Gastroesophageal sphincter (tissue), 4 donors: ENCODE data around the gene NALF2. TPM values are rescaled to one million over a fixed set of nuclear protein-coding genes. Genes with fewer than 3 reads are reported as not detected.

Experiments used
- ATAC-seq: fragments of 150-250 bp; one replicate; pipeline ENCODE4 v1.9.1; 2016; ENCODE audit warnings: mild to moderate bottlenecking, moderate library complexity
- H3K27ac ChIP-seq, 4 donors: fragments of 200-600 bp; sonication (generic) in 3 of 4; 1 replicate in 3 of 4; 2 replicates in 1 of 4; pipeline ENCODE4 v1.5.1; 2016 to 2019
- H3K27me3 ChIP-seq: fragments of 200-600 bp; sonication (generic); one replicate; pipeline ENCODE4 v1.5.1; 2019
- H3K36me3 ChIP-seq, 2 donors: fragments of 200-600 bp; sonication (generic); one replicate each; pipeline ENCODE4 v1.5.1; 2019; ENCODE audit warnings: control low read depth in 1 of 2
- H3K4me1 ChIP-seq, 3 donors: fragments of 200-600 bp; sonication (generic); 1 replicate in 2 of 3; 2 replicates in 1 of 3; pipeline ENCODE4 v1.5.1; 2016 to 2019; ENCODE audit warnings: control low read depth in 2 of 3
- H3K4me3 ChIP-seq, 2 donors: fragments of 200-600 bp; sonication (generic); one replicate each; pipeline ENCODE4 v1.5.1; 2019; ENCODE audit warnings: mild to moderate bottlenecking in 1 of 2, moderate library complexity in 1 of 2
- H3K9me3 ChIP-seq, 3 donors: fragments of 200-600 bp; sonication (generic); one replicate each; pipeline ENCODE4 v1.5.1; 2017 to 2019; ENCODE audit warnings: control low read depth in 2 of 3
- CTCF ChIP-seq, 4 experiments: fragments of 200-600 bp in 2 of 4; fragments of 450-650 bp in 2 of 4; sonication (generic) in 1 of 4; IDR thresholded peaks; one replicate each; pipeline ENCODE4 v1.5.1; 2017 to 2019; ENCODE audit warnings: antibody characterized with exemption in 4 of 4, mild to moderate bottlenecking in 2 of 4, moderate library complexity in 2 of 4
- EP300 ChIP-seq: sonication (generic); formaldehyde crosslinking; IDR thresholded peaks from one replicate; pipeline ENCODE4 v1.6.1; 2017; ENCODE audit warnings: antibody characterized with exemption, mild to moderate bottlenecking
- POLR2A ChIP-seq, 2 donors: fragments of 450-650 bp; IDR thresholded peaks; one replicate each; pipeline ENCODE4 v1.6.1; 2017; ENCODE audit warnings: antibody characterized with exemption in 2 of 2, mild to moderate bottlenecking in 2 of 2, moderate library complexity in 1 of 2
- POLR2AphosphoS5 ChIP-seq: sonication (generic); formaldehyde crosslinking; IDR thresholded peaks from one replicate; pipeline ENCODE4 v1.6.1; 2017; ENCODE audit warnings: antibody characterized with exemption
- WGBS, 2 donors: methylation state at CpG; one replicate each; pipeline ENCODE4 v1.1.5; 2018; ENCODE audit warnings: low coverage in 1 of 2; 5-methylcytosine and 5-hydroxymethylcytosine counted together
- total RNA-seq, 4 donors: library from RNA; depleted of rRNA; stranded (reverse); fragments of >200 nt; gene quantifications; one replicate each; pipeline ENCODE4 v1.1.0, GENCODE V29; 2016

Gene NALF2
- under 1 TPM in 2 of 4 donors, not detected in 2; 0.27 to 0.58 TPM for total RNA-seq

DNA sequence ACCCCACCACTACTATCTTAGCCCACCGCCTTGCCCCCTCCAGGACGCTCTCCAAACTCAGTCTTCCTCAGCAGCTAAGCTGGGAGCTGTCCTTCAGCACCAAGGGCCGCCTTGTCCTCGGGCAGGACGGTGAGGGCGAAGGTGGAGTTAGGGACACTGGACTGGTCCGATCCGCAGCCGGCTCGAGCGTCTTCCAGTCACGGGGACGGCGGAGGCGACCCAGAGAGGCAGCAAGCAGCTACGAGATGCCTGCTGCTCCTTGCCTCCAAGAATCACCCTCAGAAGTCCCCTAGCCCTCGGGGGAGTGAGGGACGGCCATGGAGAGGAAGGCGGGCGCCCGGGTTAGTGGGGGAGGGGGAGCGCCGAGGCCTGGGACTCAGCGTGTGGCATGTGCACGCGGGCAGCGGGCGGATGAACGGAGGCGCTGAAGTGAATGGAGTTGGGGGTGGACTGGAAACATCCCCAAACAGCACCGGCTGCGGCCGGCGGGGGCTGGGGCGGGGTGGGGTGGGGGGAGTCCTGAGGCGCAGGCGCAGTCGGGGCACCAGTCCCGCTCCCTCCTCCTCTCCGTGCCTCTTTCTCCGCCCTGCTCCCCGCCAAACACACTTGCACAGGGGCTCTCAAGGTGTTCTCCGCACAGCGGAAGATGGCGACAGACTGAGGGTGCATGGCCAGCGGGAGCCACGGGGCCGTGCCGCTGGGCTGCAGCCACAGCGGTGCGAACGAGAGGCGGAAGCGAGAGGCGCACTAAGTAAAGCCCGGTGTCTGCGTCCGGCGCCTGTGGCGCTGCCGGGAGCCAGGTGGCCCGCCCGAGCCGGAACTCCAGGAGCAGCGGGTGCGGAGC, at the start of gene NALF2:
Gene NALF2 (plus strand): TSS at position 545 of the 844 bp plus-strand sequence. CDS start 957 bp downstream, outside the sequence.
- Histone ChIP-seq H3K4me1 (peaks cover 0 to 16% (median 2%) of the 10 kb centered on the region in 3 donors), H3K36me3 (no peaks in the 10 kb centered on the region), H3K4me3 (peak within 1 kb of the TSS; percentile 52 to 60), H3K9me3 (no peaks in the 10 kb centered on the region), H3K27ac (peak within 1 kb of the TSS in 3 of 4 donors; percentile 9 to 57 (median 31)), H3K27me3 (peaks cover 44% of the 10 kb centered on the region)
- TF ChIP-seq EP300 (no peak), POLR2AphosphoS5 (no peak), POLR2A (IDR thresholded peaks at IDR 0.05) (no peak), CTCF (IDR thresholded peaks at IDR 0.05) (peak in 1 of 4 experiments; percentile 38)
- WGBS, 2 donors: 20% methylated on average over 4 of the region's 66 CpGs; no CpG with 5 or more reads in 1 of the 2 donors
- peak; percentile 60 for ATAC-seq

DNA sequence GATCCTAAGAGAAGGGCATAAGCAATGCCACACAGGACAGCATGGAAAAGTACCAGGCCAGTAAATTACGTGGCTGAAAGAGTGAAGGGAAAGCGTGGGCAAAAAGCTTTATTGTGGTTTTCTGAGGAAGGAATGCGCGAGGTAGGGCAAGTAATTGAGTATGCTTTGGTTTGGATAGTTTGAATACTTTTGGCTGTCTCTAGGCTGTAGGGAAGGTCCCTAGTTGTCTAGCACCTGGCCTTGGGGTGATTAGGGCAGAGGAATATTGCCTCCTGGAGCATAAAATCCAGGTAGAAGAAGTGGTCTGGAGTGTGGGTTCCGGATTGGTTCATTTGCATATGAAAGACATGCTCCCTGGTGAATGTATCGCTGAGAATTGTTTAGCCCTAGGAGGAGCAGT, 46.4 kb upstream of the NALF2 start:
- Histone ChIP-seq H3K27me3 (no peaks in the 10 kb centered on the region), H3K27ac (no peak overlapping the region), H3K9me3 (no peaks in the 10 kb centered on the region), H3K4me1 (no peaks in the 10 kb centered on the region), H3K4me3 (no peak overlapping the region), H3K36me3 (no peaks in the 10 kb centered on the region)
- no peak for TF ChIP-seq POLR2A (IDR thresholded peaks at IDR 0.05)
- no peak for TF ChIP-seq POLR2AphosphoS5
- TF ChIP-seq CTCF (IDR thresholded peaks at IDR 0.05): no peak
- TF ChIP-seq EP300: no peak
- ATAC-seq: no peak
- WGBS, 2 donors: 84% methylated on average over 5 of the region's 6 CpGs; no CpG with 5 or more reads in 1 of the 2 donors

DNA sequence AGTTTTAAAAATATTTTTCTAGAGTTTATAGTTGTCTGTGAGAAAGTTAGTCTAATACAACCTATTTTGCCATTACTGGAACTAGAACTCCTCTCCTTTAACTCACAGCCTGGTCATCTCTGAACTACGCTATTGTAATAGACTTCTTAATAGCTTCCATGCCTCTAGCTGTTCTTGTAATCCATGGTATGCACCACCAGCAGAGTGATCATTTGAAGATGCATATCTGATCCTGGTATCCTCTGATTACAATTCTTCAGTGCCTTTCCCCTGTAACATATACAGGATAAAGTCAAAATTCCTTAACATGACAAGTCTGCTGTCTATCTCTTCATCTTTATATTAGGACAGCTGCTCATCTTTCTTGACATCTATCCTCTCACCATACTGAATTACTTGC, 37.6 kb upstream of the NALF2 start:
- no peaks in the 10 kb centered on the region for H3K27me3 ChIP-seq
- TF ChIP-seq CTCF (IDR thresholded peaks at IDR 0.05): no peak
- TF ChIP-seq EP300: no peak
- TF ChIP-seq POLR2AphosphoS5: no peak
- TF ChIP-seq POLR2A (IDR thresholded peaks at IDR 0.05): no peak
- no peak overlapping the region for H3K27ac ChIP-seq
- H3K4me1 ChIP-seq: no peaks in the 10 kb centered on the region
- WGBS, 2 donors: 60 to 67% methylated on average over 1 of the region's 1 CpG
- no peak overlapping the region for H3K4me3 ChIP-seq
- ATAC-seq: no peak
- no peaks in the 10 kb centered on the region for H3K36me3 ChIP-seq
- H3K9me3 ChIP-seq: no peaks in the 10 kb centered on the region

DNA sequence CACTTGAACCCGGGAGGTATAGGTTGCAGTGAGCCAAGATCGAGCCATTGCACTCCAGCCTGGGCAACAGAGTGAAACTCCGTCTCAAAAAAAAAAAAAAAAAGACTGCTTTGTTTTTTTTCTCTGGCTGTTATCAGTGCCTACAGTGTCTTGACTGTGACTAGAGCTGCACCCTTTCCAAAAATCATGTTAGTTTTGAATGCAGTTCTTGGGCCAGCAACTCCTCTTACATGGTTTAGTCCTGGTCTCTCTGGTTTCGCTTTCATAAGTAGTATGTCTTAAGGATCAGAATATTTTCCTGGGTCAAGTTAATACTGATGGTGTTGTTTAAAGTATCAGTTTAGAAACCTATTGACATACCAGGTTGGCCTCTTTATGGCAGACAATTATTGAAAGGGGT, 34.2 kb upstream of the NALF2 start:
- no peak overlapping the region for H3K27ac ChIP-seq
- TF ChIP-seq POLR2A (IDR thresholded peaks at IDR 0.05) (no peak), CTCF (IDR thresholded peaks at IDR 0.05) (no peak), EP300 (no peak), POLR2AphosphoS5 (no peak)
- H3K4me1 ChIP-seq: no peaks in the 10 kb centered on the region
- no peaks in the 10 kb centered on the region for H3K27me3 ChIP-seq
- H3K36me3 ChIP-seq: no peaks in the 10 kb centered on the region
- ATAC-seq: no peak
- no peaks in the 10 kb centered on the region for H3K9me3 ChIP-seq
- no peak overlapping the region for H3K4me3 ChIP-seq
- WGBS, 2 donors: 83 to 95% methylated on average over 2 to 4 of the region's 4 CpGs

GRCh38 chrX:69489625-69490024, 14.5 kb upstream of the NALF2 start:
- Histone ChIP-seq H3K36me3 (no peaks in the 10 kb centered on the region), H3K9me3 (no peaks in the 10 kb centered on the region), H3K27ac (no peak overlapping the region), H3K4me3 (no peak overlapping the region), H3K4me1 (no peaks in the 10 kb centered on the region), H3K27me3 (no peaks in the 10 kb centered on the region)
- TF ChIP-seq CTCF (IDR thresholded peaks at IDR 0.05) (no peak), POLR2AphosphoS5 (no peak), EP300 (no peak), POLR2A (IDR thresholded peaks at IDR 0.05) (no peak)
- no peak for ATAC-seq
